Embryonic facial prominence (tissue), 1 donor: ENCODE data around the gene ZNF622.
"Not testable (repeated sequence)": the region's sequence is repeated elsewhere in the genome, so short reads cannot be mapped to it uniquely, and the experiment has no call there.

Experiments
- DNase-seq: peaks from one replicate; pipeline ENCODE4 v3.0.0-alpha.2; 2016; ENCODE audit errors: extremely low spot score

ZNF622 gene

DNA sequence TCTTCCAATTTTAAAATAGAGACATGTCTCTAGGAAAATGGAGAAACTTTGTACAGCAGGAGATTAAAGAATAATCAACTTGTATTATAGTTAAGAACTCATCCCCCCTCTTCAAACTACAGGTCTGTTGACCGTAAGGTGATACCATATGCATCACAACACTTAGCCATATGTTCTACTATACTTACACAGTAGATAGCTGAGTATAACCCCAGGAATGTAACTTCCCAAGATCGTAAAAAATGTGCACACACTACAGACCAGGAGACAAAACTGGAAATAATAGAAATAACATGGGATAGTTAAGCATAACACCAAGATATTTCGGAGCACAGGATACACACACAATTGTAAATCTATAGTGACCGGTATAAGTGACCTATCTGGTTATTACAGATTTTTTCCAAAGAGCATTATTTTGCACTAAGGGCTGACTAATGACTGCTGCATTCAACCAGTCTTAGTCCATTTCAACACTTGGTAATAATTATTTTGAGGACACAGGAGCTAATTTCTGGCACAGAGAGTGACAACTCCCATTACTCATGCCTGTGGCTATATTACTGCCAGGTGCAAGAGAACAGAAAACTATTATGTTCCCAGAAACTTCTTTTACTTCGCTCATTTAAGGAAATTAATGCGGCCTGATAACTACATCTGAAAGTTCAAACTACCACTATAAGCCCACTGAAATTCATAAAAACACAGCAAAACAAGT lies 15.4 kb upstream of the ZNF622 start:
- no peak for DNase-seq

GRCh38 chr5:16480144-16480543 lies 14.5 kb upstream of the ZNF622 start:
- no peak for DNase-seq

- no peak for DNase-seq
Measured at GRCh38 chr5:16477541-16477940, 11.9 kb upstream of the ZNF622 start.

DNA sequence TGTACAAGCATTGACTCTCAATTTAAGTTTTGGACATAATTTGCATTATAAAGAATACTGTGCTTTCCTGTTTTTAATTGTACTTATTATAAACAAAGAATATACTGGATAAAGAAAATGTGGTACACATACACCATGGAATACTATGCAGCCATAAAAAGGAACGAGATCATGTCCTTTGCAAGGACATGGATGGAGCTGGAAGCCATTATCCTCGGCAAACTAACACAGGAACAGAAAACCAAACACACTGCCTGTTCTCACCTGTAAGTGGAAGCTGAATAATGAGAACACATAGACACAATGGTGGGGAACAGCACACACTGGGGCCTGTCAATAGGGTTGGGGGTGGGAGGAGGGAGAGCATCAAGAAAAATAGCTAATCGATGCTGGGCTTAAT lies 10.8 kb upstream of the ZNF622 start:
- not testable (repeated sequence) for DNase-seq

DNA sequence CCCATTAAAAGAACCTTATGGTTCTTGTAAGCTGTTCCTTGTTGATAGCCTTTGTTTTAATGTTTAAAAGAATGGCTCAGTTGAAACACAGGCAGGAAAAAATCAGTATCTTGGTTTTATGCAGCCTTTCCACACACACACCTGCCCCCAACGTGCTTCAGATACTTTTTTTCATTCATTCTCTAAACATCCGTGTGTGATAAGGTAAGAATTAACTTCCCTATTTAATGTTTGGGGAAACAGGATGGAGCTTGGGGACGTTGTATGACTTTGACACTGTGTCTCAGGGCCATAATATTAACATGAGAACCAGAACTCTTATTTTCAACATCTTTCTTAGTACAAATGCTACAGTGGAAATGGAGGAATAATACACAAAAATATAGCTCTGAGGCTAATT lies 5.8 kb upstream of the ZNF622 start:
- DNase-seq: no peak

DNA sequence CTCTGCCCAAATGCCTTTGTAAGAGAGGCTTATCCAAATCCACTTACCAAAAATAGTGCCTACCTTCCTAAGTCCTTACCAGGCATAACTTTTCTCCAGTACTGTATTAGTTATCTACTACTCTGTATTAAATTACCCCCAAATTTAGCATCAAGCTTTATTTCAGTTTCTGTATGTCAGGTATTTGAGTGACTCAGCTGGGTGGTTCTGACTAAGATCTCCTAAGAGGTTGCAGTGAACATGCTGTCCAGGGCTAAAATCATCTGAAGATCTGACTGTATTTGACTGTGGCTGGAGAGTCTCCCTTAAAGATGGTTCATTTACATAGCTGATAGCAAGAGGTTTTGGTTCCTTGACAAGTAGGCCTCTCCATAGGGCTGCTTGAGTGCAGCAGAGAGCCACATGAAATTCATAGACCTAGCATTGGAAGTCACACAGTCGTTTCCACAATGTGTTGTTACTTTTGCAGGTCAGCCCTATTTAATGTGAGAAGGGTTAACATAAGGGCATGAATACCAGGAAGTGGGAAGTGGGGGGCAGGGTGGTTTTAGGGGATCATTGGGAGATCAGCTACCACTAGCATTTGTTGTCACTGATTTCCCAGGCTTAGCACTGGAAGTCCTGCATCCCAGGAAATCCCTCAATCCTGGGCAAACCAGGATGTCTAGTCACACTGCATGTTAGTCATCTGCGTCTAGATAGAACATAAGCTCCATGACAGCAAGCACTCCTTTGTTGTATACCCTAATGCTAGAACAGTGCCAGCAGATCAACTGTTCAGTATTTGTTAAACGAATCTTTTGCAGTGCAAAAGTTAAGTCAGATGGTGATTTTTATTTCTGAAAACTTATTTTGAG lies 2.0 kb upstream of the ZNF622 start:
- no peak for DNase-seq

- no peak for DNase-seq
Measured at GRCh38 chr5:16464664-16465543, 696 bp downstream of the ZNF622 start.

- DNase-seq: no peak
Measured at GRCh38 chr5:16464231-16464630, 1.4 kb downstream of the ZNF622 start.

DNA sequence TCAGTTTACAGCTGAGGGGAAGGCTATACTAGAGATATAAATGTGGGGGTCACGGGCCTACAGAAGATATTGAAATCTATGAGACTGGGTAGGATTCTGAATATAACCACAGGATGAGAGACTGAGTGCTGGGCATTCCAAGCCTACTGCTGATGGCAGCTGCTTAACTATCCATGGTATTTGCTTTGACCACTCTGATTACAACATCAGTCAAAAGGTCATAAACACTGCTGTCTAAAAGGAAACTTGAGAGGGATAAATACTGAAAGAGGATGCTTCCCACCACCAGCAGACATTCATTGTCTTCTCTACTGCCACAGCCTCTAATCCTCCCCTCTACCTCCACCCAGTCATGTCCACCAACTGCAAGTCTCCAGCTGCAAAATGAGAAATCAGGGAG lies 3.8 kb downstream of the ZNF622 start:
- no peak for DNase-seq

GRCh38 chr5:16461026-16461425 lies 4.6 kb downstream of the ZNF622 start:
- DNase-seq: no peak

GRCh38 chr5:16459451-16459850 lies 6.1 kb downstream of the ZNF622 start:
- DNase-seq: no peak

- no peak for DNase-seq
Measured at GRCh38 chr5:16457853-16458252, 7.7 kb downstream of the ZNF622 start.

DNA sequence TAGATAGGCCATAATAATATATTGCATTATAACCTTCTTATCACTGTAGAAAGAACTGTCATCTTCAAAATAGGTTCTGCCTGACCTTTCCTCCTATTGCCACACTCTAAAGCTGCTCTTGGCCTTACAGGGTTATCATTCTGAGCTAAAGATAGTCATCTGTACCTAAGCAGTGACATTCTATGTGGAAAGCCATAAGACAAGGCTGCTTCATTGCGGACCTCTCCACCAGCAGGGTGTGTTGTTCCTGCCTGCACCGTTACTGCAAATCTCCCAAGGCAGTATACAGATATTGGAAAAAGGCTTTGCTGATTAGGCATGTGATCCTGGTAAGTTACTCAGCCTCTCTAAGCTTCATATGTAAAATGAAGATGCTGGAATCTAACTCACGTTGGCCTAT lies 8.1 kb downstream of the ZNF622 start:
- no peak for DNase-seq

DNA sequence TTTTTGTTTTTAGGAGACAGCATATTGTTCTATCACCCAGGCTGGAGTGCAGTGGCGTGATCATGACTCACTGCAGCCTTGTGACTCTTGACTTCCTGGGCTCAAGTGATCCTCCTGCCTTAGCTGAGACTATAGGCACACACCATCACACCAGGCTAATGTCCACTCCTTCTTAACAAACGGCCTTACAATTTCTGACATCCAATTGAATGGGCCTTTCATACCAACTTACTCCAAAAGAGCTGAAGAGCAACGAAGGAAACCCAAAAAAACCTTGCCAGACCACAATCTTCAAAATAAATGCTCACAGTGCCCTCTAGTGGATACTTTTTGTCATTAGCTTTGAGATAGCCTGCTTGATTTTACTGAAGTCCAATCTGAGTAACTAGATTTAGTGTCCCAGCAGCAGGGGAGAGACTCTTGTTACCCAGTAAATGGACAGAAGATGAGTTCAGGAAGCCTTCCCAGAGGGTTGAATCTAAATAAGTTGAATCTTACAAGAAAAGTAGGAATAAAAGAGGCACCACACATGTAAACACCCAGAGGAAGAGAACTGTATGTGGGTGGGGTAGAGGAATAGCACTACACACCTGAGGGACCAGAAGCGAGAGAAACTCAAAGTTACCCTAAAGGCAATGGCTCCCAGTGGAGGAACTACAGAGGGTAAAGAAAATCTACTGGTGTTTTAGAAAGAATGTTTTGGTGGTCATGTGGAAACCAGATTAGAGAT lies 9.3 kb downstream of the ZNF622 start:
- peak; percentile 20 for DNase-seq

DNA sequence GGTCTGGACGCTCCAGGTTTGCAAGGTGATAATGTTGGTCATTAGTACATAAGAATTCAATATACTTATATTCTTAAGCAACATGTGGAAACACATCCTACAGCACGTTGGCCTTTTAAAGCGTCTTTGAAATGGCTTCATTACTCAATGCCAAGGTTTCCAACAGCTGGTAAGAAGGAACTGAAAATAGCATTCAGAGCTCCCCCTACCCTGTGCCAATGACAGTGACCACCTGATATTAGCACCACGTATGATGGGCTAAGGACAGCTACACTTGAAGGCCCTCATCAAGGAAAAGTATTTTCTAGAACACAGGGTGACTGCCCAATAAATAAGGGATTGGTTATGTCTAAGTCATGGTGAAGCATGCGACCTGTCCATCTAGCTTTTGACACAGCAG lies 9.9 kb downstream of the ZNF622 start:
- DNase-seq: no peak

DNA sequence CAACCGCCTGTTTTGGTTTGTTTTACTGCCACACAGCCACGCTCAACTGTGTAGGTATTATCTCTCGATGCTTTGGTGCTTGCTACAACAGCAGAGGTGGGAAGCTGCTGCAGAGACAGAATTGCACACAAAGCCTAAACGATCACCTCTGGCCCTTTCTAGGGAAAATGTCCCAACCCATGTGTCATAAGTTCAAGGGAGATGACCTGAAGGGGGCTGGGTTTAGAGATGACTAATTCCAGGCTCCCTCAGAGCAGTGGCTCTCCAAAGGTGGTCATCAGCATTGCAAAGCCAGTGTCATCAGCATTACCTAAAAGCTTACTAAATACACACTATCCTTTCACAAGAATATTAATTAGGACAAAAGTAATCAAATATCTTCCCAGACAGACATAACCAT lies 10.9 kb downstream of the ZNF622 start:
- DNase-seq: no peak

DNA sequence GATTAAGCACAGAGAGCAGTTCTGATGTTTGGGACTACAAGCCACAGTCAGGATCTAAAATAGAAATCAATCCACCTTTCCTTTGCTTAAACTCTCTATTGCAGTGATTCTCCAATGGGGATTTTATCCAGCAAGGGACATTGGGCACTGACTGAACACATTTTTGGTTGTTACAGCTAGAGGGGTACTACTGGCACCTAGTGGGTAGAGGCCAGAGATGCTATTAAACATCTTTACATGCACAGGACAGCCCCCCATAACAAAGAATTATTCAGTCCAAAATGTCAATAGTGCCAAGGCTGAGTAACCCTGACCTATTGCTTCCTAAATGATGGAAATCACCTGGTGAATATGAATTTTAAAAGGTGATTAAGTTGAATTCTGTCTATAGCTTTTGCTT lies 12.0 kb downstream of the ZNF622 start:
- no peak for DNase-seq

- DNase-seq: no peak
Measured at GRCh38 chr5:16450163-16450562, 15.4 kb downstream of the ZNF622 start.

DNA sequence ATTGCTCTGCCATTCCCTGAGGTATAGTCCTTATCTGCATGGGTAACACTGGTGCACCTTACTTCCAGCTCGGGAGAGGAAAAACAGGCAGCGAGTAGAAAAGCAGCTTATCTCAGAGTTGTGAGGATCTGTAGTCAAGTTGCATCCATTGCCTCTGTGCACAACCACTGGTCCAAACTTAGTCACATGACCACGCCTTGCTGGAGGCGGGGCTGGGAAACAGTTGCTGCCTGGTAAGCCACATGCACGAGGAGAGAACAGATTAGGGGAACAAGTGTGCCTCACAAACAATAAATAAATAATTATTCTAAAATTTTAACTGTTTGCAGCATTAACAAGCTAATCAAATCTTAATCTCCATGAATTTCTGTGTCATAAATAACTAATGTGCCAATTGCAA lies 18.6 kb downstream of the ZNF622 start:
- DNase-seq: no peak

GRCh38 chr5:16437977-16438376 lies 27.6 kb downstream of the ZNF622 start:
- DNase-seq: no peak

DNA sequence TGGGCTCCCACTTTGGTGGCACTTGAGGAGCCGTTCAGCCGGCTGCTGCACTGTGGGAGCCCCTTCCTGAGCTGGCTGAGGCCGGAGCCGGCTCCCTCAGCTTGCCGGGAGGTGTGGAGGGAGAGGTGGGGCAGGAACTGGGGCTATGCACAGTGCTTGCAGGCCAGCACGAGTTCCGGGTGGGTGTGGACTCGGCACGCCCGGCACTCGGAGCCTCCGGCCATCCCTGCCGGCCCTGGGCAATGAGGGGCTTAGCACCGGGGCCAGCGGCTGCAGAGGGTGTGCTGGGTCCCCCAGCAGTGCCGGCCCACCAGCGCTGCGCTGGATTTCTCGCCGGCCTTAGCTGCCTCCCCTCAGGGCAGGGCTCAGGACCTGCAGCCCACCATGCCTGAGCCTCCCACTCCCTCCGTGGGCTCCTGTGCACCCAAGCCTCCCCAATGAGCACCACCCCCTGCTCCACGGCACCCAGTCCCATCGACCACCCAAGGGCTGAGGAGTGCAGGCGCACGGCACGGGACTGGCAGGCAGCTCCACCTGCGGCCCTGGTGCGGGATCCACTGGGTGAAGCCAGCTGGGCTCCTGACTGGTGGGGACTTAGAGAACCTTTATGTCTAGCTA lies 29.4 kb downstream of the ZNF622 start:
- not testable (repeated sequence) for DNase-seq
